ENCODE data around the gene BRD3OS.

Gene BRD3OS

DNA sequence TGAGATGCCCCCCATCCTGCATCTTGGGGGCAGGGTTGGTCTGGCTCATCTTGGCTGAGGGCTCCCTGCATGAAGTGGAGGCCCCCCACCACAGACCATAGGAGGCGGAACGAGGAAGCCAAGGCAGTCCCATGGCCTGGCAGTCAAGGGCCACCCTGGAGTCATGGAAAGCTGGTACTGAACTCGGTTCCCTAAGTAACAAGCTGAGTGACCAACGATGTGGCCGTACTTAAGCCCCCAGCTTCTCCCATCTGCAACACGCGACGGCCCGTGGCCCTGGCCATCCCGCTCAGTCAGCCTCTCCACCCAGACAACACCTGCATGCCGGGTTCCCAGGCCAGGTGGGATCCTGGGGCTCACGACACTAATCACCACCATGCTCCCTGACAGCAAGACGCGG is 25.4 kb downstream of the BRD3OS start:
- Histone ChIP-seq H3K9me3 (no peaks in the 10 kb centered on the region), H3K4me3 (ENCODE audit: low read depth, low read length) (no peak overlapping the region), H3K4me1 (no peaks in the 10 kb centered on the region), H3K27me3 (no peaks in the 10 kb centered on the region), H3K36me3 (peaks cover 77% of the 10 kb centered on the region)
- no peak for DNase-seq
- TF ChIP-seq, protein P1, sequence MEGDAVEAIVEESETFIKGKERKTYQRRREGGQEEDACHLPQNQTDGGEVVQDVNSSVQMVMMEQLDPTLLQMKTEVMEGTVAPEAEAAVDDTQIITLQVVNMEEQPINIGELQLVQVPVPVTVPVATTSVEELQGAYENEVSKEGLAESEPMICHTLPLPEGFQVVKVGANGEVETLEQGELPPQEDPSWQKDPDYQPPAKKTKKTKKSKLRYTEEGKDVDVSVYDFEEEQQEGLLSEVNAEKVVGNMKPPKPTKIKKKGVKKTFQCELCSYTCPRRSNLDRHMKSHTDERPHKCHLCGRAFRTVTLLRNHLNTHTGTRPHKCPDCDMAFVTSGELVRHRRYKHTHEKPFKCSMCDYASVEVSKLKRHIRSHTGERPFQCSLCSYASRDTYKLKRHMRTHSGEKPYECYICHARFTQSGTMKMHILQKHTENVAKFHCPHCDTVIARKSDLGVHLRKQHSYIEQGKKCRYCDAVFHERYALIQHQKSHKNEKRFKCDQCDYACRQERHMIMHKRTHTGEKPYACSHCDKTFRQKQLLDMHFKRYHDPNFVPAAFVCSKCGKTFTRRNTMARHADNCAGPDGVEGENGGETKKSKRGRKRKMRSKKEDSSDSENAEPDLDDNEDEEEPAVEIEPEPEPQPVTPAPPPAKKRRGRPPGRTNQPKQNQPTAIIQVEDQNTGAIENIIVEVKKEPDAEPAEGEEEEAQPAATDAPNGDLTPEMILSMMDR (IDR thresholded peaks at IDR 0.05; ENCODE audit: low read depth, low read length): no peak

DNA sequence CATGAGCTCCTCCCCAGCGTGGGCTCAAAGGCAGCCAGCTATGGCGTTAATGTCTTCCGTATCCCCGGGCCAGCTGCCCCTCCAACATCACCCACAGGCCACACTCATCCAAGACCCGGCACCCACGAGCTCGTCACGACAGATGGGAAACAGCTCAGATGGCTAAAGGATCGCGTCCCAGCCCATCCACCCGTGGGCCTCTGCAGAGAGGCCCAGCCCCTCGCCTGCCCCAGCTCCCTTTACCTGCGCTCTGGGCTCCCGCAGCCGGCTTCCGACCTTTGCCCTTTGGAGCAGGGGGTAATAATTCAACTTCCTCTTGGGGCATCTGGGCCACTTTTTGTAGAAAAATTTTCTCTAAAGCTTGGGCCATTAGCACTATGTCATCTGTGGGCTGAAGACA is 26.0 kb downstream of the BRD3OS start:
- TF ChIP-seq, protein P1 (IDR thresholded peaks at IDR 0.05; ENCODE audit: low read depth, low read length): no peak
- Histone ChIP-seq H3K27me3 (no peaks in the 10 kb centered on the region), H3K36me3 (peaks cover 71% of the 10 kb centered on the region), H3K4me1 (no peaks in the 10 kb centered on the region), H3K9me3 (no peaks in the 10 kb centered on the region), H3K4me3 (ENCODE audit: low read depth, low read length) (no peak overlapping the region)
- no peak for DNase-seq

DNA sequence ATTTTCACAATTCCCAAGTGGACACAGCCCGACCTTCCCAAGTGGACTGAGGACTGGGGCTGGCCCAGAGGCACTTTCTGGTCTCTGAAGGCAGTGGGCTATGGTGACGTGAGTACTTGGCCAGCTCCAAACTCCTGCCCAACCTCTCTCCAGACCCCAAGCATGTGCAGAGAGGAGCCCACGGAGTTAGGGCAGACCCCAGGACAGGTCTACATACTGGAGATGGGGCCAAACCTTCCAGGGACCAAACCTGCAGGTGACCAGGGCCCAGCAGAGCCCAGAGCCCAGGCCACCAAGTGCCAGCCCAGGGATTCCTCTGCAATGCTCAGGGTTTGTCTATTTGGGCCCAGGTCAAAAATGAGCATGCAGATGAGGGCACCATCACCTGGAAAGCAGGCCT is 27.2 kb downstream of the BRD3OS start:
- DNase-seq: peak; percentile 1
- H3K27me3 ChIP-seq: no peaks in the 10 kb centered on the region
- H3K4me1 ChIP-seq: no peaks in the 10 kb centered on the region
- peaks cover 59% of the 10 kb centered on the region for H3K36me3 ChIP-seq
- no peaks in the 10 kb centered on the region for H3K9me3 ChIP-seq
- H3K4me3 ChIP-seq (ENCODE audit: low read depth, low read length): no peak overlapping the region
- TF ChIP-seq, protein P1 (IDR thresholded peaks at IDR 0.05; ENCODE audit: low read depth, low read length): no peak

DNA sequence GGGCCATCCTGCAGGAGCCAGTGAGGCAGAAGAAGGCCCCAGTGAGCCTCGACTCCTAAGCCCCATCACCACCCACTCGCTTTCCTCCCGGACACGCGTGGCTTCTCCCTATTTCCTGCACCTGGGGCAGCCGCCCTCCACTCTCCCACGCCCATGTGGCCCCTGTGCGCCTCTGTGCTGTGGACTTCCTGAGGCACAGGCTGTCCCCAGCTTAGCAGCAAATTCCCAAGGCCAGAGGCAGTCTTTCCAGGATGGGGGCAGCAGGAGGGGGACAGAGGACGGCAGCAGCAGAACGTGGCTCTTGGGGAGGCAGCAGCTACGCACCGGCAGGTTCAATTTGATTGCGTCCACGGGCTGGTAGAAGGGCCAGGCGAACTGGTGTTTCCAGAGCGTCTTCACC is 27.7 kb downstream of the BRD3OS start:
- H3K9me3 ChIP-seq: no peaks in the 10 kb centered on the region
- no peak overlapping the region for H3K4me3 ChIP-seq (ENCODE audit: low read depth, low read length)
- no peaks in the 10 kb centered on the region for H3K27me3 ChIP-seq
- H3K36me3 ChIP-seq: peaks cover 55% of the 10 kb centered on the region
- TF ChIP-seq, protein P1 (IDR thresholded peaks at IDR 0.05; ENCODE audit: low read depth, low read length): no peak
- no peaks in the 10 kb centered on the region for H3K4me1 ChIP-seq
- no peak for DNase-seq

DNA sequence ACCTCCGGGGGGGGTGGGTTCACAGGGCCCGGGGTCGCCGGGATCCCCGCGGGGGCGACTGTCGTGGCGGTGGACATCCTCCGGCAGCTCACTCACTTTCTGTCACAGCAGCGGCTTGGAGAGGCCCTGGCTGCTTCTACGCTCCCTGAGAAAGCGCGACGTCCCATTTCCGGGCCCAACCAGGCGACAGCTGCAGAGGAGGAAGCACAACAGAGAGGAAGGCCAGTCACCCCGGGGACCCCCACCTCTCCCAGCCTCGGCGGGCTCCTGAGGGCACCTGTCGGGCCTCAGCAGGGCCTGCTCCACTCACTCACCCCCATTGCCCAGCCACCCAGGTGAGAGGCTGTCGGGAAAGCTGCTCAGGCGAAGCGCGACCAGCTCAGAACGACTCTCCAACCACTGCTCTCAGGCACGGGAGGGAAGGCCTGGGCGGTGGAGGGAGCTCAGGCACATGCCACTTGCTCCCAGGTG is 28.2 kb downstream of the BRD3OS start:
- DNase-seq: peak; percentile 8
- Histone ChIP-seq H3K4me1 (no peaks in the 10 kb centered on the region), H3K4me3 (ENCODE audit: low read depth, low read length) (no peak overlapping the region), H3K36me3 (peaks cover 50% of the 10 kb centered on the region), H3K9me3 (no peaks in the 10 kb centered on the region), H3K27me3 (no peaks in the 10 kb centered on the region)
- TF ChIP-seq, protein P1 (IDR thresholded peaks at IDR 0.05; ENCODE audit: low read depth, low read length): no peak

DNA sequence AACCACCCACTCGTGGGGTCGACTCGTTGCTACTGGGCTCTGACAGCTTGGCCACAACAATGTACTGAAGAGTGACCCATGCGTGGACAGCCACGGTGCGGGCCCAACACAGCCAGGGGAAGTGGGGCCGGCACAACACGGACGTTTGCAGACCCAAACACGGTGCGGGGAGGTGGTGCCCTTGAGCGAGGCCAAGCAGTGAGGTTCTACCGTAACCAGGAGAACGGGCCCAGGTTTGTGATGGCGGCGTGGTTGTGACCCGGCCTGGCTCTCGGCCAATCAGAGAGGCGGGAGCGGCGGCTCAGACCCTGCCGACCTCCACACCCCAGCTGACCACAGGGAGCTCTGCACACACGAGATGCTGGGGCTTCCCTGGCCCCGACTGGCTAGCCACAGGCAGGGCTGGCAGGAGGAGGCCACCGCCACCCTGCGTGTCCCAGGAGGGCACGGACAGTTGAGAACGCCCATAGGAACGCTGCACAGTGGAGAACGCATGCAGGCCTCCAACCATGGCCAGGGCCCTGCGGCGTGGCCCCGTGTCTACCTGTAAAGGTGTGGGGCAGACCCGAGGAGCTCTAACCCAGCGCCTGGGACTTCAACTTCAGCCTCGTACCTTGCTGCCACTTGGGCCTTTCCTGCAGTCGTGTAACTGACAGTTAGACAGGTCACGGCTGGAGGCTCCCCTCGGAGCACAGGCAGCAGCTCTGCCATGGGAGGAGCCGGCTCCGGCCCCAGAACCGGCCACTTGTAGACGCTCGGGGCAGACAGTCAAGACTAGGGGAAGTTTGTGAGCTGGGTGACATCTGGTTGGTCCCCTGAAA is 28.9 kb downstream of the BRD3OS start:
- Histone ChIP-seq H3K9me3 (no peaks in the 10 kb centered on the region), H3K4me1 (no peaks in the 10 kb centered on the region), H3K4me3 (ENCODE audit: low read depth, low read length) (no peak overlapping the region), H3K36me3 (peaks cover 43% of the 10 kb centered on the region), H3K27me3 (no peaks in the 10 kb centered on the region)
- TF ChIP-seq, protein P1 (IDR thresholded peaks at IDR 0.05; ENCODE audit: low read depth, low read length): no peak
- peak; percentile 11 for DNase-seq
